GM12891 (cell line): ENCODE data around the gene NRXN2.

Experiments
- PAX5 ChIP-seq: IDR thresholded peaks from 2 replicates; pipeline ENCODE4 v1.6.1; 2011; ENCODE audit warnings: low read length, moderate library complexity, mild to moderate bottlenecking; ENCODE audit not compliant: insufficient read depth, severe bottlenecking
- POLR2A ChIP-seq: IDR thresholded peaks from 2 replicates; pipeline ENCODE4 v1.6.1; 2011; ENCODE audit warnings: low read depth, low read length, control low read depth
- POLR2AphosphoS5 ChIP-seq: IDR thresholded peaks from 2 replicates; pipeline ENCODE4 v1.6.1; 2011; ENCODE audit warnings: low read depth, low read length, control low read depth

GRCh38 chr11:64663656-64664055 is 59.3 kb downstream of the NRXN2 start:
- TF ChIP-seq POLR2A (no peak), PAX5 (no peak), POLR2AphosphoS5 (no peak)
